HUES64 (cell line): Measurements from ENCODE around the gene TRIM52.
A peak's percentile ranks its signal among the peaks of the same experiment; 100 is the strongest.
"Not testable (repeated sequence)": the region's sequence is repeated elsewhere in the genome, so short reads cannot be mapped to it uniquely, and the experiment has no call there.

Source experiments
- H3K27ac ChIP-seq: 2 replicates; pipeline ENCODE4 v1.7.0; 2013; ENCODE audit warnings: low read depth, low read length, inconsistent platforms
- H3K27me3 ChIP-seq: 2 replicates; pipeline ENCODE4 v1.6.1; 2013; ENCODE audit warnings: mild to moderate bottlenecking, low read length; ENCODE audit not compliant: insufficient read depth
- H3K36me3 ChIP-seq: 2 replicates; pipeline ENCODE4 v1.6.1; 2013; ENCODE audit warnings: mild to moderate bottlenecking, low read length; ENCODE audit not compliant: insufficient read depth
- H3K4me1 ChIP-seq: 2 replicates; pipeline ENCODE4 v1.6.1; 2013; ENCODE audit warnings: mild to moderate bottlenecking, low read length, moderate library complexity; ENCODE audit not compliant: insufficient read depth
- H3K4me3 ChIP-seq: 2 replicates; pipeline ENCODE4 v1.5.1; 2013; ENCODE audit warnings: mild to moderate bottlenecking, low read length, moderate library complexity
- H3K9ac ChIP-seq: 2 replicates; pipeline ENCODE4 v1.6.1; 2013; ENCODE audit warnings: mild to moderate bottlenecking, low read depth, low read length
- H3K9me3 ChIP-seq: 2 replicates; pipeline ENCODE4 v1.6.1; 2013; ENCODE audit warnings: low read depth, low read length; ENCODE audit not compliant: insufficient read depth
- WGBS: fragments of 150-250, 120-280 bp; methylation state at CpG from one replicate; pipeline ENCODE4 v1.1.7; 2013; ENCODE audit warnings: missing lambda C conversion rate; 5-methylcytosine and 5-hydroxymethylcytosine counted together

TRIM52 gene

GRCh38 chr5:181273433-181273744 lies 12.4 kb upstream of the TRIM52 start:
- H3K9me3 ChIP-seq, H3K27me3 ChIP-seq, H3K27ac ChIP-seq, H3K9ac ChIP-seq, H3K4me1 ChIP-seq, H3K36me3 ChIP-seq: not testable (repeated sequence)
- WGBS = 88% methylated on average over 27 of the region's 28 CpGs
- H3K4me3 ChIP-seq = peak overlapping the region; percentile 46

- Histone ChIP-seq H3K36me3 (no peaks in the 10 kb centered on the region), H3K4me1 (peaks cover 13% of the 10 kb centered on the region), H3K9ac (no peak overlapping the region), H3K9me3 (no peaks in the 10 kb centered on the region), H3K27ac (no peak overlapping the region), H3K27me3 (no peaks in the 10 kb centered on the region), H3K4me3 (no peak overlapping the region)
- WGBS = 82% methylated on average over 3 of the region's 3 CpGs
Measured at GRCh38 chr5:181271081-181271480, 10.1 kb upstream of the TRIM52 start.

- H3K27ac ChIP-seq = peak overlapping the region; percentile 58; the same call in 1 of the 2 replicates
- not testable (repeated sequence) for H3K27me3 ChIP-seq, H3K9me3 ChIP-seq, H3K4me3 ChIP-seq, H3K36me3 ChIP-seq
- WGBS = 89% methylated on average over 11 of the region's 12 CpGs
- 0 out of 2 replicates have a peak overlapping the region, but pooled peaks have one; percentile 44 for H3K9ac ChIP-seq
- peaks cover 13% of the 10 kb centered on the region for H3K4me1 ChIP-seq
Measured at GRCh38 chr5:181267907-181268306, 7.0 kb upstream of the TRIM52 start.

DNA sequence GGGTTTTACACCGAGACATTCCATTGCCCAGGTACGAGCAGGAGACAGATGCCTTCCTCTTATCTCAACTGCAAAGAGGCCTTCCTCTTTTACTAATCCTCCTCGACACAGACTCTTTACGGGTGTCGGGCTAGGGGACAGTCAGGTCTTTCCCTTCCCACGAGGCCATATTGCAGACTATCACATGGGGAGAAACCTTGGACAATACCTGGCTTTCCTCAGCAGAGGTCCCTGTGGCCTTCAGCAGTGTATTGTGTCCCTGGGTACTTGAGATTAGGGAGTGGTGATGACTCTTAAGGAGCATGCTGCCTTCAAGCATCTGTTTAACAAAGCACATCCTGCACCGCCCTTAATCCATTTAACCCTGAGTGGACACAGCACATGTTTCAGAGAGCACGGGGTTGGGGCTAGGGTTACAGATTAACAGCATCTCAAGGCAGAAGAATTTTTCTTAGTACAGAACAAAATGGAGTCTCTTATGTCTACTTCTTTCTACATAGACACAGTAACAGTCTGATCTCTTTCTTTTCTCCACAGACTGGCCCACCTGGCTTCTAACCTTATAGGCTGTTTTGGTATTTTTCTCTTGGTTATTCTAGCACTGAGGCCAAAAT lies 6.5 kb upstream of the TRIM52 start:
- Histone ChIP-seq H3K4me1 (peaks cover 13% of the 10 kb centered on the region), H3K9ac (0 out of 2 replicates have a peak overlapping the region, but pooled peaks have one; percentile 44), H3K27ac (peak overlapping the region; percentile 58; the same call in 1 of the 2 replicates)
- not testable (repeated sequence) for H3K36me3 ChIP-seq, H3K27me3 ChIP-seq, H3K9me3 ChIP-seq, H3K4me3 ChIP-seq
- WGBS = 38% methylated on average over 8 of the region's 8 CpGs

GRCh38 chr5:181265092-181265671 lies 4.2 kb upstream of the TRIM52 start:
- Histone ChIP-seq H3K27ac (no peak overlapping the region), H3K4me3 (no peak overlapping the region), H3K36me3 (peaks cover 8% of the 10 kb centered on the region), H3K27me3 (no peaks in the 10 kb centered on the region), H3K9me3 (no peaks in the 10 kb centered on the region), H3K4me1 (peaks cover 13% of the 10 kb centered on the region), H3K9ac (no peak overlapping the region)
- 77% methylated on average over 18 of the region's 18 CpGs for WGBS

DNA sequence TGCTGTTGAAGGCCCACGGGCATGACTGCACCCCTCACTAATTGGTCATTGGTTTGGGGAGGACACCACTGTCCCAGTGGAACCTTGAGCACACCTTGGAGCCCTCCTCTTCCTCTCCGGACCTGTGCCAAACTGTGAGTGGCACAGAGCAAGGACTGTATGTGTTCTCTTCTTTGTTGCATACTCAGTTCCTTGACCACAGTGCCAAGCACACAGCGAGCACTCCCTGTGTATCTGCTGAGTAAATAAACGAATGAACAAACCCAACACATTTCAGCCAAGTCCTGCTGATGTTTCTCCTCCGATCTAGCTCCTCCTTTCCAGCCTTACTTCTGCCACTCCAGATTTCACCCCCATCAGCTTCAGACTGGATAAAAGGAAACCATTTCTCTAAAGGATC lies 2.7 kb upstream of the TRIM52 start:
- WGBS = 94% methylated on average over 5 of the region's 5 CpGs
- Histone ChIP-seq H3K27ac (no peak overlapping the region), H3K9ac (no peak overlapping the region), H3K4me3 (no peak overlapping the region), H3K4me1 (peaks cover 23% of the 10 kb centered on the region), H3K27me3 (no peaks in the 10 kb centered on the region), H3K9me3 (no peaks in the 10 kb centered on the region), H3K36me3 (peaks cover 8% of the 10 kb centered on the region)

- H3K9ac ChIP-seq = peak overlapping the region; percentile 86
- H3K27me3 ChIP-seq = no peaks in the 10 kb centered on the region
- peak overlapping the region; percentile 92 for H3K27ac ChIP-seq
- H3K4me3 ChIP-seq = peak overlapping the region; percentile 97
- H3K4me1 ChIP-seq = peaks cover 10% of the 10 kb centered on the region
- no peaks in the 10 kb centered on the region for H3K9me3 ChIP-seq
- peaks cover 18% of the 10 kb centered on the region for H3K36me3 ChIP-seq
- WGBS = under 1% methylated on average over 59 of the region's 59 CpGs
Measured at GRCh38 chr5:181261320-181262049, 542 bp upstream of the TRIM52 start.

GRCh38 chr5:181259974-181260719 lies 796 bp downstream of the TRIM52 start:
- peaks cover 29% of the 10 kb centered on the region for H3K36me3 ChIP-seq
- peaks cover 10% of the 10 kb centered on the region for H3K4me1 ChIP-seq
- peak overlapping the region; percentile 92 for H3K27ac ChIP-seq
- peak overlapping the region; percentile 86 for H3K9ac ChIP-seq
- peak overlapping the region; percentile 97 for H3K4me3 ChIP-seq
- H3K27me3 ChIP-seq = no peaks in the 10 kb centered on the region
- no peaks in the 10 kb centered on the region for H3K9me3 ChIP-seq
- 5% methylated on average over 26 of the region's 26 CpGs for WGBS

DNA sequence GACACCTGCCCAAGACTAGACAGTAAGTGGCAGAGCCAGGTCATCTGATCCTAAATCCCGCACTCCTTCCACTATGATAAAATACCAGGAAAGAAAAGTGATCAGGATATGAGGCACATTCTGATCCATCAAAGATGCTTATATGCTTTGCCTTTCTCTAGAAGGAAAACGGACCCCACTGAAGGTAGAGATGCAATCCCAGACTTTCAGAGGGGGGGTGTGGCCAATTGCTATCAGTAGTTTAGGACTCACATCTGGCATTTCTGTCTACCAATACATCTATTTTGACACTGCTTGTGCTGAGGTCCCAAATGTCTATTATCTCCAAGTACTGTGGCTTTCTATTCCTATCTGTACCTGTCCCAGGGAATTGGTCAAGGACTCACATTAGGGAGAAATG lies 1.7 kb downstream of the TRIM52 start:
- peaks cover 10% of the 10 kb centered on the region for H3K4me1 ChIP-seq
- 65% methylated on average over 2 of the region's 2 CpGs for WGBS
- no peak overlapping the region for H3K27ac ChIP-seq
- H3K36me3 ChIP-seq = peaks cover 36% of the 10 kb centered on the region
- H3K4me3 ChIP-seq = peak overlapping the region; percentile 97
- H3K9ac ChIP-seq = peak overlapping the region; percentile 43; the same call in 1 of the 2 replicates
- no peaks in the 10 kb centered on the region for H3K9me3 ChIP-seq
- H3K27me3 ChIP-seq = no peaks in the 10 kb centered on the region

DNA sequence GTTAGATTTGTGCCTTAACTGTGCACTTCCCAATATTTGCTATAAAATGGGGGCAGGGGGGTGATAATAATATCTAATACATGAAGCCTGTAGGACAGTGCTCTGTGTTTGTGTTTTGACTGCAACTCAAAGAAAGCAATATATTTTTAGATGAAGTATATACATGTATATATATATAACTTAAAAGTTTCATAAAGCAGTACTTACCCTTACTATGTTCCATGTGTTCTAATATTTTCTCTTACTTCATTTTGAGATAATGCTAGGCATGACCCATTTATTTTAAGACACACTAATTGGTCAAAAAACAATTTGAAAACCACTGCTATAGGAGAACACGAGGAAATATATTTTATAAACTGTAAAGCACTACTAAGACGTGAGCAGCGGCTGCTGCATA lies 2.4 kb downstream of the TRIM52 start:
- Histone ChIP-seq H3K9me3 (no peaks in the 10 kb centered on the region), H3K4me1 (peaks cover 10% of the 10 kb centered on the region), H3K27ac (no peak overlapping the region), H3K36me3 (peaks cover 34% of the 10 kb centered on the region), H3K9ac (no peak overlapping the region), H3K4me3 (peak overlapping the region; percentile 97), H3K27me3 (no peaks in the 10 kb centered on the region)
- WGBS = 86% methylated on average over 3 of the region's 3 CpGs
